HAP-1 (cell line): ENCODE results near the gene SF3A2.
A peak's percentile ranks its signal among the peaks of the same experiment; 100 is the strongest.

Source experiments
- DNase-seq, 2 experiments: peaks; one replicate each; pipeline ENCODE4 v3.0.0-alpha.2; 2016 to 2020; ENCODE audit warnings: low spot score in 2 of 2
- H3K27me3 ChIP-seq: fragments of 250-450 bp; sonication (Bioruptor Pico); 2 replicates; pipeline ENCODE4 v1.5.1; 2020; ENCODE audit warnings: low read depth, mild to moderate bottlenecking, moderate library complexity
- H3K36me3 ChIP-seq: fragments of 250-450 bp; sonication (Bioruptor Pico); replicated peaks from 2 replicates; pipeline ENCODE4 v1.5.1; 2020; ENCODE audit warnings: mild to moderate bottlenecking
- H3K4me1 ChIP-seq: fragments of 250-450 bp; sonication (Bioruptor Pico); 2 replicates; pipeline ENCODE4 v1.5.1; 2020; ENCODE audit warnings: mild to moderate bottlenecking
- H3K4me3 ChIP-seq: fragments of 250-450 bp; sonication (Bioruptor Pico); 2 replicates; pipeline ENCODE4 v1.5.1; 2020; ENCODE audit warnings: mild to moderate bottlenecking, moderate library complexity
- H3K9me3 ChIP-seq: fragments of 250-450 bp; sonication (Bioruptor Pico); 2 replicates; pipeline ENCODE4 v1.5.1; 2020; ENCODE audit warnings: mild to moderate bottlenecking, moderate library complexity
- in situ Hi-C: fragments of 300-500 bp; cut with MboI; formaldehyde crosslinking; loops from 3 replicates; pipeline ENCODE4 v1.14.3; 2020; ENCODE audit warnings: low sequenced_read_pairs, inconsistent platforms, mixed read lengths

The SF3A2 gene

GRCh38 chr19:2236314-2237050 lies at the start of gene SF3A2, which contains the start of gene PLEKHJ1:
SF3A2 (plus strand) TSS chr19:2236824; CDS start chr19:2243419, 6,595 bp downstream.
PLEKHJ1 (minus strand) TSS chr19:2236329; CDS start chr19:2236248, 81 bp downstream.
- Histone ChIP-seq H3K4me3 (peak within 1 kb of the TSS; percentile 83), H3K36me3 (peaks cover 65% of the 10 kb centered on the region), H3K27me3 (no peaks in the 10 kb centered on the region), H3K9me3 (no peaks in the 10 kb centered on the region), H3K4me1 (peaks cover 18% of the 10 kb centered on the region)
- in situ Hi-C loops: loop anchor here (5.0 kb wide), 1 partner anchor 36 kb away; no protein-coding TSS in a partner anchor
- peak; percentile 95 to 98 for DNase-seq

GRCh38 chr19:2187159-2187558 lies 49.5 kb upstream of the SF3A2 start:
- H3K4me3 ChIP-seq: no peak overlapping the region
- no peaks in the 10 kb centered on the region for H3K9me3 ChIP-seq
- no peak for DNase-seq
- in situ Hi-C loops: no loop called here
- H3K36me3 ChIP-seq: peaks cover 67% of the 10 kb centered on the region
- H3K4me1 ChIP-seq: no peaks in the 10 kb centered on the region
- no peaks in the 10 kb centered on the region for H3K27me3 ChIP-seq

- Histone ChIP-seq H3K9me3 (no peaks in the 10 kb centered on the region), H3K4me1 (no peaks in the 10 kb centered on the region), H3K36me3 (peaks cover 63% of the 10 kb centered on the region), H3K27me3 (no peaks in the 10 kb centered on the region), H3K4me3 (no peak overlapping the region)
- DNase-seq: no peak
- in situ Hi-C loops: no loop called here
Measured at GRCh38 chr19:2188708-2189385, 47.8 kb upstream of the SF3A2 start.

- Histone ChIP-seq H3K9me3 (no peaks in the 10 kb centered on the region), H3K36me3 (peaks cover 60% of the 10 kb centered on the region)
- in situ Hi-C loops: no loop called here
Measured at GRCh38 chr19:2189880-2190279, 46.7 kb upstream of the SF3A2 start.

GRCh38 chr19:2190848-2191455 lies 45.7 kb upstream of the SF3A2 start:
- Histone ChIP-seq H3K9me3 (no peaks in the 10 kb centered on the region), H3K4me1 (no peaks in the 10 kb centered on the region), H3K4me3 (no peak overlapping the region), H3K36me3 (peaks cover 64% of the 10 kb centered on the region), H3K27me3 (no peaks in the 10 kb centered on the region)
- DNase-seq: no peak
- in situ Hi-C loops: no loop called here

More at GRCh38 chr19:2189880-2190279, 46.7 kb upstream of the SF3A2 start:
- Histone ChIP-seq H3K27me3 (no peaks in the 10 kb centered on the region), H3K4me3 (no peak overlapping the region), H3K4me1 (no peaks in the 10 kb centered on the region)
- no peak for DNase-seq

GRCh38 chr19:2191456-2192310 lies 44.9 kb upstream of the SF3A2 start:
- DNase-seq: no peak
- Histone ChIP-seq H3K4me3 (no peak overlapping the region), H3K9me3 (no peaks in the 10 kb centered on the region), H3K36me3 (peaks cover 64% of the 10 kb centered on the region), H3K27me3 (no peaks in the 10 kb centered on the region), H3K4me1 (no peaks in the 10 kb centered on the region)
- in situ Hi-C loops: no loop called here

- Histone ChIP-seq H3K27me3 (no peaks in the 10 kb centered on the region), H3K36me3 (peaks cover 57% of the 10 kb centered on the region), H3K9me3 (no peaks in the 10 kb centered on the region), H3K4me3 (no peak overlapping the region), H3K4me1 (no peaks in the 10 kb centered on the region)
- DNase-seq: no peak
- in situ Hi-C loops: no loop called here
Measured at GRCh38 chr19:2192862-2193261, 43.8 kb upstream of the SF3A2 start.

- in situ Hi-C loops: no loop called here
- Histone ChIP-seq H3K27me3 (no peaks in the 10 kb centered on the region), H3K4me1 (no peaks in the 10 kb centered on the region), H3K36me3 (peaks cover 54% of the 10 kb centered on the region), H3K9me3 (no peaks in the 10 kb centered on the region), H3K4me3 (no peak overlapping the region)
- no peak for DNase-seq
Measured at GRCh38 chr19:2193807-2194206, 42.8 kb upstream of the SF3A2 start.

- Histone ChIP-seq H3K36me3 (peaks cover 50% of the 10 kb centered on the region), H3K4me3 (no peak overlapping the region), H3K27me3 (no peaks in the 10 kb centered on the region), H3K4me1 (no peaks in the 10 kb centered on the region), H3K9me3 (no peaks in the 10 kb centered on the region)
- in situ Hi-C loops: no loop called here
- no peak for DNase-seq
Measured at GRCh38 chr19:2194513-2195078, 42.0 kb upstream of the SF3A2 start.

GRCh38 chr19:2195361-2195760 lies 41.3 kb upstream of the SF3A2 start:
- H3K36me3 ChIP-seq: peaks cover 53% of the 10 kb centered on the region
- no peak for DNase-seq
- no peaks in the 10 kb centered on the region for H3K27me3 ChIP-seq
- H3K4me3 ChIP-seq: no peak overlapping the region
- H3K4me1 ChIP-seq: no peaks in the 10 kb centered on the region
- no peaks in the 10 kb centered on the region for H3K9me3 ChIP-seq
- in situ Hi-C loops: no loop called here

- in situ Hi-C loops: no loop called here
- H3K4me1 ChIP-seq: no peaks in the 10 kb centered on the region
- peaks cover 47% of the 10 kb centered on the region for H3K36me3 ChIP-seq
- no peak overlapping the region for H3K4me3 ChIP-seq
- no peaks in the 10 kb centered on the region for H3K9me3 ChIP-seq
- DNase-seq: no peak
- no peaks in the 10 kb centered on the region for H3K27me3 ChIP-seq
Measured at GRCh38 chr19:2195914-2196313, 40.7 kb upstream of the SF3A2 start.

- in situ Hi-C loops: no loop called here
- H3K4me1 ChIP-seq: no peaks in the 10 kb centered on the region
- no peaks in the 10 kb centered on the region for H3K9me3 ChIP-seq
- no peak for DNase-seq
- H3K4me3 ChIP-seq: no peak overlapping the region
- H3K27me3 ChIP-seq: no peaks in the 10 kb centered on the region
- peaks cover 38% of the 10 kb centered on the region for H3K36me3 ChIP-seq
Measured at GRCh38 chr19:2197270-2197669, 39.4 kb upstream of the SF3A2 start.

- no peaks in the 10 kb centered on the region for H3K27me3 ChIP-seq
- H3K4me3 ChIP-seq: no peak overlapping the region
- no peaks in the 10 kb centered on the region for H3K9me3 ChIP-seq
- DNase-seq: no peak
- in situ Hi-C loops: no loop called here
- peaks cover 35% of the 10 kb centered on the region for H3K36me3 ChIP-seq
- no peaks in the 10 kb centered on the region for H3K4me1 ChIP-seq
Measured at GRCh38 chr19:2198317-2198716, 38.3 kb upstream of the SF3A2 start.
